ENCODE results near the gene RFX7.

DNA sequence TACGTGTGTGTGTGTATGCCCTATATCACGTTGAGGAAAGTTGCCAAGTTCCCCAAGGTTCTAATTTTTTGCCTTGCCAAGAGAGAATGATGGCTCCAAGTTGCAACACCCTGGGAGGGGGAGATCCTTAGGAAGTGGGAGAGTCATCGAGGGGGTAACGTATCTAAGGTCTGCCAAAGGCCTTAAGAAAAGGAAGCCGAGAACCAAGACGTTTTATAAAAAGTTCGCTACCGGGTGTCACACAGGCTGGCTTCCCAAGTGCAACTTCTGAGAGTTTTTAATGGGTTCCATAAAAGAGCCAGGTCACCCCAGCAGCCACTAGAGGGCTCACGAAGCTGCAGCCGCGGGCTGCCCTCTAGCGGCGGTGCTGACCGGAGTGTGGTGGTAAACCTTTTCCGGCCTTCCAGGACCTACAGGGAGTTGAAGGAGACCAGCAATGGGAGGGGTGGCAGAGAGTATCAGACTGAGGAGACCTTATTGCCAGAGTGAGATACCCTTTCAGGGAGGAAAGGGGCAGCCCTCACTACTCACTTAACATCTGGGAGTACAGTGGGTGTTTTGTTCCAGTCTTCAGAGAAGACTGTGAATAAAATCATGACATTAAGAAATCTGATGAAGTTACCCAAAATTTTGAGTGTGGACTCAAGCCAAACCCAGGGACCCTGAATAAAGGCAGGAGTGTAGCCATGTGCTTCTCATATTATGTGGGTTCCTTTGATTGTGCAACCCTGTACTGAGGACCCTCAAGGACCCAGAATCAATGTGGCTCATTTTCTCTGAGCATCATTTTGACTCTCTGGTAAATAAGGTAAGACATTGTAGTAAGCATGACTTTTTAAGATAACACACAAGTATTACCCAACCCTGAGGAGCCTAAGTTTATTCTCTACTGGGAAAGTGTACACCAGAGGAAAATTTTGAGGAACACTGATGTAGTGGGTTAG is 2.5 kb upstream of the RFX7 start:
- TF ChIP-seq, protein P1, sequence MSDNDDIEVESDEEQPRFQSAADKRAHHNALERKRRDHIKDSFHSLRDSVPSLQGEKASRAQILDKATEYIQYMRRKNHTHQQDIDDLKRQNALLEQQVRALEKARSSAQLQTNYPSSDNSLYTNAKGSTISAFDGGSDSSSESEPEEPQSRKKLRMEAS (IDR thresholded peaks at IDR 0.05), result peak; percentile 14; the same call in 1 of the 2 replicates
- TF ChIP-seq FOSL1 (IDR thresholded peaks at IDR 0.05; ENCODE audit: low read depth), result no peak
